GM18907 (cell line): ENCODE measurements around the gene MAPK12.

Source experiments
- ATAC-seq: cut with Tn5 transposase; IDR thresholded peaks from one replicate; pipeline ENCODE4 v1.9.1; 2021; ENCODE audit warnings: mild to moderate bottlenecking, moderate library complexity; ENCODE audit not compliant: unreplicated experiment

The MAPK12 gene

GRCh38 chr22:50253046-50253915 lies 8.2 kb downstream of the MAPK12 start:
- ATAC-seq: no peak

- no peak for ATAC-seq
These were observed 9.1 kb downstream of the MAPK12 start for GRCh38 chr22:50252082-50253045.

DNA sequence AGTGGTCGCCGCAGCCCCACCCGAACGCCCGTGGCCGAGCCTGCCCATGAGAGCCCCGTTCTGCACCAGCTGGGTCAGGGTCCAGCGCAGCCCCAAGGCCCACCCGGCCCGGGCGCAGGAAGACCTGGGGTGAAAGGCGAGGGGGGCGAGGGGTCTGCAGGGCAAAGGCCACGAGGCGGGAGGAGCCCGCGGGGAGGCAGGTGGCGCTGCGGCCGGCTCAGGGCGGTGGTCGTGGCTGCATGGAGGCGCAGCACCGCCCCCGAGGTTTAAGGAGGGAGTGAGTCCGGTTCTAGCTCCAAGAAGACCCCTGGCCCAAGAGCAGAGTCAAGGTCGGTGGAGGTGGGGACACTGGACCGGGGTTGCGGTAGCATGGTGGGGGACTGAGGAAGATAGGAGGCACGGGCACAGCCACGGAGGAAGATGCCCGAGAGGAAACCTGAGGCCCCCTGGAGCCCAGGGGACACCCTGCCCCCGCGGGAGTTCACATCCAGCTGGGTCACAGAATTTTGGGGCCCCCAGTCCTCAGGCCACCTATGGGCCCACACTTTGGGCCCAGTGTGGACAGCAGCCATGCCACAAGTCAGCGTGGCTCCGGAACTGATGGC lies 9.9 kb downstream of the MAPK12 start:
- ATAC-seq: peak; percentile 3

GRCh38 chr22:50250555-50251476 lies 10.7 kb downstream of the MAPK12 start, which contains the start of gene HDAC10:
TSS of gene HDAC10 (minus strand) at chr22:50251265. CDS start at chr22:50251032, 233 bp downstream.
- ATAC-seq: peak; percentile 47

DNA sequence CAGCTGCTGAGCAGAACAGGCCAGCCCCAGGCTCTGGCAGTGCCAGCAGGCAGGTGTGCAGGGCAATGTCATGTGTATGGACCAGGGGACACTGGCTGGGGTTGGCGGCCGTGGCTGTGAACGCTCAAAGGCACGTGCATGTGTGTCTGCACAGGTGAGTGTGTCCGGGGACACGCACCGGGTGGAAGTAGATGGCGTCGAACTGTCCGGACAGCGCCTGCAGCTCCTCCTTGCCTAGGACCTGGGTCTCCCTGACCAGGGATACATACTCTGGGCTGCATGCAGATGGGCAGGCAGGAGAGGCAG lies 11.3 kb downstream of the MAPK12 start:
- ATAC-seq: no peak

- no peak for ATAC-seq
These were observed 11.9 kb downstream of the MAPK12 start for GRCh38 chr22:50249341-50250248.

DNA sequence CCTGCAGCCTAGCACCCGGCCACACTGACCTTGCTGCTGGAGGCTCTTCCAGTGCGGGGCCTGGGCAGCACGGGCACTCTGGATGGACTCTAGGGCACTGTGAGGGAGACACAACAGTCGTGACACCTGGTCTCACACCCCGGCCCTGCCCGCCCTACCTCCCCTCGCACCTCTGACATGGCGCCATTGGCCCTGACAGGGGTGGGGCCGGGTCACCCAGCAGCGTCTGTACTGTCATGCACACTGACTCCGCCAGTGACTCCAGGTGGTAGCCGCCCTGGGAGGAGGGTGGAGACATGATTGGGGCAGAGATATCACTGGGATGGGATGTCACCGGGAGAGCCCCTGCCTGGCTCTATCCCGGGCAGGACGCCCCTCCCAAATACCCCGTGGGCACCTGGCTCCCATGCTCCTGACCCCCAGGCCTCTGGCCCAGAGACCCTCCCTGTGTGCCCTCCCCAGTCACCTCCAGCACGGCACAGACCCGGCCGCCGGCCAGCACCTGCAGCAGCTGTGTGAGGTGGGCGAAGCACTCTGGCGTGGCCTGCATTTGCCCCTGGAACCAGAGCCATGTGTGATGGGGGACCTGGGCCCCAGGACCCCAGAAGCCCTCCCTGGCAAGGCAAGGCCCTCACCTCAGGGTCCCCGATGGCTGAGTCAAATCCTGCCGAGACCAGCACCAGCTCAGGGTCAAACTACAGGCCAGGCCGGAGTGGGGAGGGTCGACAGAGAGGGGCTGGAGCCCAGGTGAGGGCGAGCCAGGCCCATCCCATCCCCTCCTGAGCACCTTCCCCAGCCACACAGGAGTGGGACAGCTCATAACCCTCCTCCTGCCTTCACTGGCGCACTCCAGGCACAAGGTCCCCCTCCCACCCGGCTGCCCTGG lies 13.0 kb downstream of the MAPK12 start:
- ATAC-seq: no peak

GRCh38 chr22:50247748-50248147 lies 13.7 kb downstream of the MAPK12 start:
- no peak for ATAC-seq

DNA sequence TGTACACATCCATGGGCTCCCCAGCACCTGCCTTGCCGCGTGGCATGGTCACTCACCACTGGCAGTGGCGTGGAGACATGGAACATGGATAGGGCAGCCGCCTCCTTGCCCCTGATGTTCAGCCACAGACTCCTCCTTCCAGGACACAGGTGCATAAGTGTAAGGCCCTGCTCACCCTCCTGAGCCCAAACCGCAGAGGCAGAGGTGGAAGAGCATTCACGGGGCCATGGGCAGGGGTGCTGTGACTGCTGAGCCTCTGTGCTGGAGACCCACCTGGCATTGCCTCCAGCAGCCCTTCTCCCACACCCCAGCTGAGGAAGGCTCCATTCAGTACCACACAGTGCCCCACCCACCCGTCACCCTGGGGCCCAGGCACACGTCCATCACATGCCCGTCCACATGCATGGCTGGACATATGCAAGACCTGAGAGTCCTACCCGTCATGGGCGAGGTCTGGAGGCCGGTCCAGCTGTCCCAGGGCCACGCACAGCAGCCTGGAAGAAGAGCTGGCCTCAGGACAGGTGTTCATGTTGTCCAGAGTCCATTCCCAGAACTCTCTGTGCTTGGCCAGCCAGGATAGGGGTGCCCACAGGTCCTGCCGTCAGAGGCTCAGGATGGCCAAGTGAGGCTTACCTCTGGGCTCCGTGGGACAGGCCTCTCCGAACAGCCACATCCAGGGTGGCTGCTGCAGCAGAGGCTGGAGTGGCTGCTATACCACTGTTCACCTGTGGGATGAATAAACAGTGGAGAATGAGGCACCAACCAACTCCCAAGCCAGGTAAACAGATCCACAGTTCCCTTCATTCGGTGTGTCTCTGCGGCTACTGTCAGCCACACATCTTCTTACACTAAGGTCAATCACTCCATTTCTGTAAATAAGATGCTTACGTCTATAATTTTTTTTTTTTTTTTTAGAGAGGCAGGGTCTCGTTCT lies 15.0 kb downstream of the MAPK12 start:
- no peak for ATAC-seq

- ATAC-seq: peak; percentile 5
These were observed 16.0 kb downstream of the MAPK12 start for GRCh38 chr22:50245214-50246072.

GRCh38 chr22:50244420-50245213 lies 16.9 kb downstream of the MAPK12 start, which contains the start of gene TUBGCP6:
TSS of gene TUBGCP6 (minus strand) at chr22:50245023. CDS start at chr22:50244459, 564 bp downstream.
- peak; percentile 69 for ATAC-seq

- peak; percentile 2 for ATAC-seq
These were observed 17.6 kb downstream of the MAPK12 start for GRCh38 chr22:50243685-50244419.

- no peak for ATAC-seq
These were observed 19.0 kb downstream of the MAPK12 start for GRCh38 chr22:50242406-50242949.

DNA sequence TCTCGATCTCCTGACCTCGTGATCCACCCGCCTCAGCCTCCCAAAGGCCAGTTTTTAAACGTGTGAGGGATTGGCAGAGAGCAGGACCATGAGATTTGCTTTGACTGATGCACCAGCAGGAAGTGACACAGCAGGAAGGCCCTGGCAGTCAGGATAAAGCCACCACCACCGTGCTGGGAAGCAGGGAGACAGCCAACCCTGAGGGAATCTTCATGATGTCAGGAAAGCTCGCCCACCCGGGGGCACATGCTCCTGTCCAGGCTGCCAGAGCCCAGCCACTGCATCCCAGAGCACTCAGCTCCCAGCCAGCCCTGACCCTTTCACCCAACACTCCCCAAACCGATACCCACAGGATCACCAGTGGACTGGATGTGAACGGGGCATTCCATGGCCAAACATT lies 22.7 kb downstream of the MAPK12 start:
- ATAC-seq: no peak
